GM21360 (cell line): ENCODE results near the gene ERVV-1.
"Not testable (repeated sequence)": the region's sequence is repeated elsewhere in the genome, so short reads cannot be mapped to it uniquely, and the experiment has no call there.

Experiments
- ATAC-seq: cut with Tn5 transposase; IDR thresholded peaks from one replicate; pipeline ENCODE4 v1.9.1; 2021; ENCODE audit warnings: mild to moderate bottlenecking, moderate library complexity; ENCODE audit not compliant: unreplicated experiment

Gene ERVV-1

GRCh38 chr19:53013621-53014020 is at the start of gene ERVV-1:
ERVV-1 (plus strand) TSS chr19:53013921; CDS start chr19:53014091, 170 bp downstream.
- no peak for ATAC-seq

GRCh38 chr19:52967772-52968171 is 45.9 kb upstream of the ERVV-1 start:
- ATAC-seq: no peak

GRCh38 chr19:52981329-52981728 is 32.4 kb upstream of the ERVV-1 start:
- no peak for ATAC-seq

GRCh38 chr19:52983167-52983566 is 30.6 kb upstream of the ERVV-1 start:
- ATAC-seq: not testable (repeated sequence)

GRCh38 chr19:52987221-52987620 is 26.5 kb upstream of the ERVV-1 start:
- no peak for ATAC-seq

GRCh38 chr19:52988506-52988905 is 25.2 kb upstream of the ERVV-1 start:
- ATAC-seq: no peak

- no peak for ATAC-seq
These were observed 22.8 kb upstream of the ERVV-1 start for GRCh38 chr19:52990759-52991418.

- ATAC-seq: no peak
These were observed 22.2 kb upstream of the ERVV-1 start for GRCh38 chr19:52991484-52991883.

- ATAC-seq: no peak
These were observed 21.4 kb upstream of the ERVV-1 start for GRCh38 chr19:52992109-52993004.

GRCh38 chr19:52993342-52994178 is 20.2 kb upstream of the ERVV-1 start:
- no peak for ATAC-seq

- no peak for ATAC-seq
These were observed 18.0 kb upstream of the ERVV-1 start for GRCh38 chr19:52995711-52996110.

- ATAC-seq: no peak
These were observed 15.7 kb upstream of the ERVV-1 start for GRCh38 chr19:52997975-52998374.

- no peak for ATAC-seq
These were observed 11.2 kb upstream of the ERVV-1 start for GRCh38 chr19:53002479-53002878.

- ATAC-seq: no peak
These were observed 9.5 kb upstream of the ERVV-1 start for GRCh38 chr19:53004242-53004641.

- no peak for ATAC-seq
These were observed 6.5 kb upstream of the ERVV-1 start for GRCh38 chr19:53007200-53007599.

- ATAC-seq: no peak
These were observed 6.1 kb upstream of the ERVV-1 start for GRCh38 chr19:53007606-53008005.

GRCh38 chr19:53008061-53008778 is 5.5 kb upstream of the ERVV-1 start:
- ATAC-seq: no peak

GRCh38 chr19:53010494-53010893 is 3.2 kb upstream of the ERVV-1 start:
- no peak for ATAC-seq

- no peak for ATAC-seq
These were observed 1.7 kb upstream of the ERVV-1 start for GRCh38 chr19:53012006-53012405.

GRCh38 chr19:53015159-53015558 is 1.4 kb downstream of the ERVV-1 start:
- no peak for ATAC-seq

GRCh38 chr19:53015730-53016129 is 2.0 kb downstream of the ERVV-1 start:
- no peak for ATAC-seq
